ENCODE results near the gene VASN.
"Not testable (repeated sequence)": the region's sequence is repeated elsewhere in the genome, so short reads cannot be mapped to it uniquely, and the experiment has no call there.

VASN gene

GRCh38 chr16:4371357-4372000, at the start of gene VASN:
TSS of gene VASN (plus strand) at chr16:4371848. CDS start at chr16:4380878, 9,030 bp downstream.
- peak; percentile 89 for DNase-seq

GRCh38 chr16:4322121-4323052, 49.3 kb upstream of the VASN start:
- DNase-seq: no peak

GRCh38 chr16:4323071-4323844, 48.4 kb upstream of the VASN start:
- DNase-seq: no peak

- DNase-seq: peak; percentile 13
Observed at GRCh38 chr16:4323845-4324488, 47.7 kb upstream of the VASN start.

- DNase-seq: no peak
Observed at GRCh38 chr16:4324492-4325252, 47.0 kb upstream of the VASN start.

GRCh38 chr16:4325253-4325758, 46.3 kb upstream of the VASN start:
- DNase-seq: peak; percentile 69

- DNase-seq: no peak
Observed at GRCh38 chr16:4327386-4328045, 44.1 kb upstream of the VASN start.

- DNase-seq: peak; percentile 77
Observed at GRCh38 chr16:4328046-4328781, 43.4 kb upstream of the VASN start.

GRCh38 chr16:4328782-4329775, 42.6 kb upstream of the VASN start:
- no peak for DNase-seq

- peak; percentile 84 for DNase-seq
Observed at GRCh38 chr16:4330277-4330874, 41.3 kb upstream of the VASN start.

GRCh38 chr16:4332083-4332482, 39.6 kb upstream of the VASN start:
- DNase-seq: no peak

GRCh38 chr16:4332623-4333307, 38.9 kb upstream of the VASN start:
- DNase-seq: no peak

- DNase-seq: no peak
Observed at GRCh38 chr16:4333308-4333638, 38.4 kb upstream of the VASN start.

- DNase-seq: not testable (repeated sequence)
Observed at GRCh38 chr16:4333714-4334113, 37.9 kb upstream of the VASN start.

- DNase-seq: no peak
Observed at GRCh38 chr16:4334724-4335495, 36.7 kb upstream of the VASN start.

GRCh38 chr16:4336701-4337539, 34.7 kb upstream of the VASN start:
- no peak for DNase-seq
